Mammary epithelial cell (primary cell): ENCODE data around the gene OPHN1.

ENCODE experiments used
- CTCF ChIP-seq, 2 donors: IDR thresholded peaks in 1 of 2; conservative IDR thresholded peaks in 1 of 2; 2 replicates each; pipeline ENCODE4 v1.5.1; 2011 to 2012; ENCODE audit warnings: inconsistent platforms in 2 of 2, low read length in 2 of 2, mild to moderate bottlenecking in 2 of 2, control low read depth in 1 of 2, low read depth in 1 of 2; ENCODE audit not compliant: insufficient read depth in 1 of 2; ENCODE audit errors: extremely low read depth in 1 of 2
- EZH2 ChIP-seq: IDR thresholded peaks from 2 replicates; pipeline ENCODE4 v1.6.1; 2012; ENCODE audit warnings: low read length, inconsistent platforms, borderline replicate concordance

GRCh38 chrX:68375803-68376202, 57.5 kb downstream of the OPHN1 start:
- TF ChIP-seq CTCF (conservative IDR thresholded peaks at IDR 0.05 in 1 of 2, IDR thresholded peaks at IDR 0.05 in 1 of 2; ENCODE audit: extremely low read depth in 1 of 2, insufficient read depth in 1 of 2, low read depth in 1 of 2, low read length in 2 of 2), result no peak
- TF ChIP-seq EZH2, result no peak
